Breast epithelium (tissue), 4 donors: ENCODE data around the gene UNC45B. TPM values are rescaled to one million over a fixed set of nuclear protein-coding genes. Genes with fewer than 3 reads are reported as not detected.
A peak's percentile ranks its signal among the peaks of the same experiment; 100 is the strongest.
"Not testable (repeated sequence)": the region's sequence is repeated elsewhere in the genome, so short reads cannot be mapped to it uniquely, and the experiment has no call there.

ENCODE experiments used
- DNase-seq, 2 donors: peaks; one replicate each; pipeline ENCODE4 v3.0.0-alpha.2; 2019; ENCODE audit warnings: low spot score in 2 of 2
- H3K27ac ChIP-seq, 2 donors: fragments of 200-600 bp; sonication (generic) in 1 of 2; one replicate each; pipeline ENCODE4 v1.5.1; 2016 to 2019; ENCODE audit warnings: mild to moderate bottlenecking in 1 of 2
- H3K27me3 ChIP-seq, 2 donors: fragments of 200-600 bp; sonication (generic) in 1 of 2; one replicate each; pipeline versions ENCODE4 v1.5.1 to v1.6.0; 2017 to 2019; ENCODE audit warnings: control low read depth in 1 of 2, mild to moderate bottlenecking in 1 of 2
- H3K36me3 ChIP-seq: fragments of 200-600 bp; one replicate; pipeline ENCODE4 v1.5.1; 2019
- H3K4me1 ChIP-seq, 2 donors: fragments of 200-600 bp; sonication (generic); one replicate each; pipeline ENCODE4 v1.5.1; 2016 to 2019; ENCODE audit warnings: control low read depth in 1 of 2
- H3K4me3 ChIP-seq, 3 donors: fragments of 200-600 bp; sonication (generic); 1 replicate in 2 of 3; 2 replicates in 1 of 3; pipeline ENCODE4 v1.5.1; 2016 to 2019; ENCODE audit warnings: mild to moderate bottlenecking in 3 of 3, moderate library complexity in 2 of 3
- H3K9me3 ChIP-seq, 2 donors: fragments of 200-600 bp; sonication (generic) in 1 of 2; one replicate each; pipeline ENCODE4 v1.5.1; 2016 to 2019; ENCODE audit warnings: control low read depth in 1 of 2
- POLR2A ChIP-seq: fragments of 450-650 bp; IDR thresholded peaks from one replicate; pipeline ENCODE4 v1.6.1; 2016; ENCODE audit warnings: antibody characterized with exemption, mild to moderate bottlenecking, moderate library complexity
- POLR2AphosphoS5 ChIP-seq, 3 donors: sonication (generic); formaldehyde crosslinking; IDR thresholded peaks; one replicate each; pipeline ENCODE4 v1.6.1; 2017; ENCODE audit warnings: antibody characterized with exemption in 3 of 3
- intact Hi-C: fragments of 100-400 bp; cut with DNase I; formaldehyde crosslinking; loops from one replicate; pipeline ENCODE4 v1.15.1; 2023; ENCODE audit warnings: low total_unique reads
- total RNA-seq, 3 donors: library from RNA; depleted of rRNA; stranded (reverse); fragments of >200 nt; gene quantifications; one replicate each; pipeline ENCODE4 v1.1.0, GENCODE V29; 2016
- TF ChIP-seq, protein P1 (sequence below), 3 donors: fragments of 450-650 bp; IDR thresholded peaks; one replicate each; pipeline ENCODE4 v1.5.1; 2016 to 2017; ENCODE audit warnings: antibody characterized with exemption in 3 of 3, mild to moderate bottlenecking in 3 of 3, moderate library complexity in 3 of 3

UNC45B gene
- total RNA-seq, 3 donors from 2014 or later: not detected

DNA sequence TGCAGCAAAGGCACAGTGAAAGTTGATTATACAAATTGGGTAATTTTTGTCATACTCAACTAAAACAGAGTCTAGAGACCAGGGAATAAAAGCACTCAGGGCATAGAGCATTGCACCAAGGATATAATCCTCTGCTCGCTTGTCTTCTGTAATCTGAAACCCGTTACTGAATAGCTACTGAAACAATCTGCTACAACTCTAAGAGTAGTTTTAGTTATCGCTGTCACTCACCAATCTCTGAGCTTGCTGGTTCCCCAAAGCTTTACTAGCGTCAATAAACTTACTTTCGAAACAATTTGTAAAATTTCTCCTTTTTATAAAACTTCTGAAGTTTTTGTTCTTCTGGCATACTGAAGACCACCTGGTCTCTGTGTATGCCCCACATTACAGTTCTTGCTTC lies 69.5 kb downstream of the UNC45B start:
- TF ChIP-seq, protein P1, sequence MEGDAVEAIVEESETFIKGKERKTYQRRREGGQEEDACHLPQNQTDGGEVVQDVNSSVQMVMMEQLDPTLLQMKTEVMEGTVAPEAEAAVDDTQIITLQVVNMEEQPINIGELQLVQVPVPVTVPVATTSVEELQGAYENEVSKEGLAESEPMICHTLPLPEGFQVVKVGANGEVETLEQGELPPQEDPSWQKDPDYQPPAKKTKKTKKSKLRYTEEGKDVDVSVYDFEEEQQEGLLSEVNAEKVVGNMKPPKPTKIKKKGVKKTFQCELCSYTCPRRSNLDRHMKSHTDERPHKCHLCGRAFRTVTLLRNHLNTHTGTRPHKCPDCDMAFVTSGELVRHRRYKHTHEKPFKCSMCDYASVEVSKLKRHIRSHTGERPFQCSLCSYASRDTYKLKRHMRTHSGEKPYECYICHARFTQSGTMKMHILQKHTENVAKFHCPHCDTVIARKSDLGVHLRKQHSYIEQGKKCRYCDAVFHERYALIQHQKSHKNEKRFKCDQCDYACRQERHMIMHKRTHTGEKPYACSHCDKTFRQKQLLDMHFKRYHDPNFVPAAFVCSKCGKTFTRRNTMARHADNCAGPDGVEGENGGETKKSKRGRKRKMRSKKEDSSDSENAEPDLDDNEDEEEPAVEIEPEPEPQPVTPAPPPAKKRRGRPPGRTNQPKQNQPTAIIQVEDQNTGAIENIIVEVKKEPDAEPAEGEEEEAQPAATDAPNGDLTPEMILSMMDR (IDR thresholded peaks at IDR 0.05): no peak
- TF ChIP-seq POLR2AphosphoS5 (IDR thresholded peaks at IDR 0.05) (no peak), POLR2A (no peak)
- H3K4me1 ChIP-seq: no peaks in the 10 kb centered on the region
- intact Hi-C loops: no loop called here

DNA sequence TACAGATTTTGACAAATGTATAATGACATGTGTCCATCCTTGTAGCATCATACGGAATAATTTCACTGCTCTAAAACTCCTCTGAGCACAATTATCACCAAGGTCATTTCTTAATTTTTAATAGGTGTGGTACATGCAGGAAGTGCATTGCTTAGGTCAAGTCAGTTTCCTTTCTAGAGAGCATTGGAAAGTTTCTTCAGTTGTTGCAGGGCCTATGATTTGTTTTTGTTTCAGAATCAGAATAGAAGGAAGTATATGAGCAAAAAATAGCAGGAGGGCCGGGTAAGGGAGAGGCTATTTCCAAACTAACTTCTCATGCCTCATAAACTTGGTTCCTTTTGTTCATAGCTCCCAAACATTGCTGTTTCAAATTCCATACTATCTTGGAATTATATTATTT lies 71.3 kb downstream of the UNC45B start:
- intact Hi-C loops: no loop called here
- TF ChIP-seq POLR2A: no peak
- H3K36me3 ChIP-seq: no peaks in the 10 kb centered on the region
- no peaks in the 10 kb centered on the region for H3K4me1 ChIP-seq
- DNase-seq: no peak
- peak overlapping the region in 1 of 2 donors; percentile 25 for H3K27ac ChIP-seq
- peaks cover 0 to 3% of the 10 kb centered on the region in 2 donors for H3K9me3 ChIP-seq
- no peak overlapping the region for H3K4me3 ChIP-seq
- H3K27me3 ChIP-seq: no peaks in the 10 kb centered on the region

More for the DNA sequence above, 69.5 kb downstream of the UNC45B start:
- Histone ChIP-seq H3K4me3 (no peak overlapping the region), H3K36me3 (no peaks in the 10 kb centered on the region), H3K9me3 (no peaks in the 10 kb centered on the region), H3K27ac (no peak overlapping the region), H3K27me3 (no peaks in the 10 kb centered on the region)
- no peak for DNase-seq

DNA sequence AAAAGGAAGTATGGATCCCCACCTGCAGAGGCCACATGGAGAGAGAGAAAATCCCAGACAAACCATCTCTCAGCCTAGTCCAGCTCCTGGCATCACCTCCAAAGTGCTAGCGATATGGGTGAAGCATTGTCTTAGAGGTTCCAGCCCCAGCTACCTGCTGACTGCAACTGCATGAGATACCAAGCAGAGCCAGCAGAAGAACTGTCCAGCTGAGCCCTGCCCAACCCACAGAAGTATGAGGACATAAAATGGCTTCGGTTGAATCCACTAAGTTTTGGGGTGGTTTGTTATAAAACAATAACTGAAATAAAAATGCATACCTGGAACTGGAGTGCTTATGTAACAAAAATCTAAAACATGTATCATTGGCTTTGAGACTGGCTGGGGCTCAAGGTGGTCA lies 74.8 kb downstream of the UNC45B start:
- Histone ChIP-seq H3K9me3 (peaks cover 0 to 3% of the 10 kb centered on the region in 2 donors), H3K27ac (no peak overlapping the region), H3K36me3 (no peaks in the 10 kb centered on the region), H3K4me1 (no peaks in the 10 kb centered on the region), H3K4me3 (no peak overlapping the region), H3K27me3 (no peaks in the 10 kb centered on the region)
- no peak for DNase-seq
- intact Hi-C loops: no loop called here
- TF ChIP-seq, protein P1 (IDR thresholded peaks at IDR 0.05): no peak
- TF ChIP-seq POLR2AphosphoS5 (IDR thresholded peaks at IDR 0.05) (no peak), POLR2A (no peak)

DNA sequence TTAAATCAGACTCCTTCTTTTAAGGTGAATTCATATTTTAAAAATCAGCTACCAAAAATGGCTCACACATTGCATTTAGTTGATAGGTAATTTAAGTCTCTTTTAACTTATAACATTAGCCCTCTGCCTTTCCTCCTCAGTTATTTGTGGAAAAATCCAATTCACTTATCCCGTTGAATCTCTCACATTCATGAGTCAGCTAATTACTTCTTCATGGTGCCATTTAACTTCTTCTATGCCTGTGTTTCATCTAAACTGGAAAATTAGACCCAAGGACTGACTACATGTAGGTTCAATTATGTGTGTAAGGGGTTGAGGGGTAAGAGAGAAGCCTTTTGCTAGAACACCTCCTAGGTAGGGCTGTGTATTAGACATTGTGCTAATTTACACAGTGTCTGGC lies 76.8 kb downstream of the UNC45B start:
- no peak for TF ChIP-seq POLR2AphosphoS5 (IDR thresholded peaks at IDR 0.05)
- TF ChIP-seq, protein P1 (IDR thresholded peaks at IDR 0.05): no peak
- no peak for TF ChIP-seq POLR2A
- H3K36me3 ChIP-seq: no peaks in the 10 kb centered on the region
- intact Hi-C loops: no loop called here
- H3K27me3 ChIP-seq: no peaks in the 10 kb centered on the region
- no peaks in the 10 kb centered on the region for H3K4me1 ChIP-seq
- no peak overlapping the region for H3K27ac ChIP-seq
- peaks cover 0 to 3% of the 10 kb centered on the region in 2 donors for H3K9me3 ChIP-seq
- no peak overlapping the region for H3K4me3 ChIP-seq
- DNase-seq: no peak

DNA sequence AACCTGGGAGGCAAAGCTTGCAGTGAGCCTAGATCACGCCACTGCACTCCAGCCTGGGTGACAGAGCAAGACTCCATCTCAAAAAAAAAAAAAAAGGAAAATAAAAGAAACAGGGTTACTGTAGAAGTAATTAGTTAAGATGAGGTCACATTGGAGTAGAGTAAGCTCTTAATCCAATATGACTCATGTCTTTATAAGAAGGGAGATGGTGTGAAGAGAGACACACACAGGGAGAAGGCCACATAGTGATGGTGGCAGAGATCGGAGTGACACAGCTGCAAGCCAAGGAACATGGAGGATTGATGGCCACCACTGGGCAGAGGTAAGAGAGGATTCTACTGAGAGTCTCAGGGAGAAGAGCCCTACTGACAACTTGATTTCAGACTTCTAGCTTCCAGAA lies 79.9 kb downstream of the UNC45B start:
- DNase-seq: no peak
- no peak for TF ChIP-seq POLR2A
- TF ChIP-seq, protein P1 (IDR thresholded peaks at IDR 0.05): no peak
- no peak for TF ChIP-seq POLR2AphosphoS5 (IDR thresholded peaks at IDR 0.05)
- no peaks in the 10 kb centered on the region for H3K4me1 ChIP-seq
- H3K27ac ChIP-seq: no peak overlapping the region
- H3K9me3 ChIP-seq: peaks cover 0 to under 1% of the 10 kb centered on the region in 2 donors
- H3K36me3 ChIP-seq: no peaks in the 10 kb centered on the region
- intact Hi-C loops: no loop called here
- no peaks in the 10 kb centered on the region for H3K27me3 ChIP-seq
- H3K4me3 ChIP-seq: no peak overlapping the region

DNA sequence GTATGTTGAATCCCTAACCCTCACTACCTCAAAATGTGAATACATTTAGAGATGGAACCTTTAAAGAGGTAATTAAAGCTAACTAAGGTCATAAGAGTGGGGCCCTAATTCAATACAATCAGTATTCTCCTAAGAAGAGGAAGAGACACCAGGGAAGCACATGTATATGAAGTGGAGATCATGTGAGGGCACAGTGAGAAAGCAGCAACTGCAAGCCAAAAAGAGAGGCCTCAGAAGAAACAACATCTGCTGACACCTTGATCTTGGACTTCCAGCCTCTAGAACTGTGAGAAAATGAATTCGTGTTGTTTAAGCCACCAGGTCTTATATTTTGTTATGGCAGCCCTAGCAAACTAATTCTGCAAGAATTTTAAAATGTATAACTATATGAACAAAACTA lies 82.0 kb downstream of the UNC45B start:
- intact Hi-C loops: no loop called here
- Histone ChIP-seq H3K27ac (no peak overlapping the region), H3K4me1 (no peaks in the 10 kb centered on the region), H3K9me3 (no peaks in the 10 kb centered on the region), H3K36me3 (no peaks in the 10 kb centered on the region), H3K4me3 (no peak overlapping the region), H3K27me3 (no peaks in the 10 kb centered on the region)
- no peak for TF ChIP-seq POLR2A
- no peak for TF ChIP-seq POLR2AphosphoS5 (IDR thresholded peaks at IDR 0.05)
- DNase-seq: no peak

DNA sequence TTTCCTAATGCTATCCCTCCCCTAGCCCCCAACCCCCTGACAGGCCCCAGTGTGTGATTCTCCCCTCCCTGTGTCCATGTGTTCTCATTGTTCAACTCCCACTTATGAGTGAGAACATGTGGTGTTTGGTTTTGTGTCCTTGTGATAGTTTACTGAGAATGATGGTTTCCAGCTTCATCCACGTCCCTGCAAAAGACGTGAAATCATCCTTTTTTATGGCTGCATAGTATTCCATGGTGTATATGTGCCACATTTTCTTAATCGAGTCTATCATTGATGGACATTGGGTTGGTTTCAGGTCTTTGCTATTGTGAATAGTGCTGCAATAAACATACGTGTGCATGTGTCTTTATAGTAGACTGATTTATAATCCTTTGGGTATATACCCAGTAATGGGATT lies 86.7 kb downstream of the UNC45B start:
- H3K27ac ChIP-seq, H3K4me3 ChIP-seq, H3K9me3 ChIP-seq, H3K27me3 ChIP-seq, H3K36me3 ChIP-seq, DNase-seq, H3K4me1 ChIP-seq, intact Hi-C loops: not testable (repeated sequence)
